ENCODE results near the gene DES.

The DES gene

DNA sequence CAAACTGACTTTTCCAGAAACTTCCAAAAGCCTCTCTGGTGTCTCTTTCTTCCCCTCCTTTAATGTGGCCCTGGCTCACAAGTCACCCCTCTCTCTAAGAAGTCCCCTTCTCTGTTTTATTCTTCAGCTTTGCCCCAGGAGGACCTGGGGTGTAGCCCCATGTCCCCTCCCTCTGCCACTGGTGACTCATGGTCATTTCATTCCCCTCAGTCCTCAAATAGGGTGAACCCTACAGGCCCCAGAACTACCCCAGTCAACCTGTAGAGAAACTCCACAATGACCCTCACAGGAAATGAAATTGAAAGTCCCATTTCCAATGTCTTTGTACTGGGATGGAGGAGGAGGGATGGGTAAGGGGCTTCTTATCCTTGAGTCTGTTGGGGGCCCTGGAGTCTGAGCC, 10.3 kb downstream of the DES start:
- no peak for DNase-seq (ENCODE audit: extremely low read depth, low read depth)
- TF ChIP-seq CTCF (IDR thresholded peaks at IDR 0.05; ENCODE audit: low read depth, low read length): no peak

DNA sequence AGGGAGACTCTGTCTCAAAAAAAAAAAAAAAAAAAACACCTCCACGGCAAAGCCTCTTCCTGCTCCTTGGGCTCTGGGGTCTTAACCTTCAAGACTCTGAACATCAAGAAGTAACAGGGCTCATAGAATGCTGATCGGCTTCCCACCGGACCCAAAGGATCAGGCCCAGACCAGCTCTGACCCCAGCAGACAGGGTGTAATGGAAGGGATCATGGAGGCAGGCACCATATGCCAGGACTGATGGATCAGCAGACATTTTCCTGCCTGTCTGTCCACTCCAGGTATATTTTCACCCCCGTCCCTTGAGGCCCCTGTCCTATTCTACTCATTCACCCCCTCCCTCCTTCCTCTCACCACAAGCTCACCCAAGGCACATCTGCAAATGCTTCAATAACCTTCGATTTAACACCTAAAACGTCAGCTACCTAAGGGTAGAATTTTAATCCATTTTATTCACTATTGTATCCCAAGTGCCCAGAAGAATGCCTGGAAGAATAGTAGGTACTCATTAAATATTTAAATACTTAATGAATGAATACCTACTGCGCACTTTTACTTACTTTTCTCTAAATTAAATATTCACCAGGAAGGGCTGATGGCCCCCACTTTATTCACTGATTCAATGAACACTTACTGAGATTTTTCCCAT, 11.9 kb downstream of the DES start:
- no peak for DNase-seq (ENCODE audit: extremely low read depth, low read depth)
- TF ChIP-seq CTCF (IDR thresholded peaks at IDR 0.05; ENCODE audit: low read depth, low read length): no peak

DNA sequence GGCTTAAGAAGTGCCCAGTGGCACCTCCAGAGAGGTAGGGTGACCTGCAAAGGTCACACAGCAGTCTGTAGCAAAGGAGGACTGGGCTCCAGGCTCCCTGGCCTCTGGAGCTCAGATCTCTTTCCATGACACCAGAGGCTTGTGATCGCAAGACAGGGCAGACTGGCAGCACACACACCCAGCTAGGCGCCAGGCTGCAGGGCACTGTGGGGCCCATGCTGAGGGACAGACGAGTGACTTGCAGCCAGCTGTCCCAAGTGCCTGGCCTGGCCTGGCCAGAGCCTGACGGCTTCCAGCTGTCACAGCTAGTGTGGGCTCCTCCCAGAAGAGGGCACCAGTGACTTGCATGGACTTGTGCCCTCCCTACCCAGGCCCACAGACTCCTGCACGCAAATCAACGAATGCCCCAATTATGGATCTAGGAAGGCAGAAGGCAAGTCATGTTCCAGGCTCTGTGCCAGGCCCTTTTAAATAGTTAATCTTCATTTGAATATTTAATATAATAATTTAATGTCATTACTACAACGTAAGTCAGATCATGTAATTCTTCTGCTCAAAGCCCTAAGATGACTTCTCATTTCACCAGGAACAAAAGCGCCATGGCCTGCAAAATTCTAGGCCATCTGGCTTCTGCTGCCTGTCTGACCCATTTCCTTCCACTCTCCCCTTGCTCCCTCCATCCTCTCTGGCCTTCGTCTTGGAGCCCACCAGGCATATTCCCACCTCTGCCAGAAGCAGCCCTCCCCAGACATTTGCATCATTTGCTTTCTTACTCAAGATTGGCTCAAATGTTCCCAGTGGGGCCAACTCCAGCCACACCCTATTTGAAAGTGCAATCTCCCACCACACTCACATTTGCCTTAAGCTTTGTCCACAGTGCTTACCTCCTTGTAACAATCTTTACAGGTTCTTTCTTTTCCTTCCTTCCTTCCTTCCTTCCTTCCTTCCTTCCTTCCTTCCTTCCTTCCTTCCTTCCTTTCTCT, 12.7 kb downstream of the DES start:
- peak; percentile 7 for TF ChIP-seq CTCF (IDR thresholded peaks at IDR 0.05; ENCODE audit: low read depth, low read length)
- no peak for DNase-seq (ENCODE audit: extremely low read depth, low read depth)

DNA sequence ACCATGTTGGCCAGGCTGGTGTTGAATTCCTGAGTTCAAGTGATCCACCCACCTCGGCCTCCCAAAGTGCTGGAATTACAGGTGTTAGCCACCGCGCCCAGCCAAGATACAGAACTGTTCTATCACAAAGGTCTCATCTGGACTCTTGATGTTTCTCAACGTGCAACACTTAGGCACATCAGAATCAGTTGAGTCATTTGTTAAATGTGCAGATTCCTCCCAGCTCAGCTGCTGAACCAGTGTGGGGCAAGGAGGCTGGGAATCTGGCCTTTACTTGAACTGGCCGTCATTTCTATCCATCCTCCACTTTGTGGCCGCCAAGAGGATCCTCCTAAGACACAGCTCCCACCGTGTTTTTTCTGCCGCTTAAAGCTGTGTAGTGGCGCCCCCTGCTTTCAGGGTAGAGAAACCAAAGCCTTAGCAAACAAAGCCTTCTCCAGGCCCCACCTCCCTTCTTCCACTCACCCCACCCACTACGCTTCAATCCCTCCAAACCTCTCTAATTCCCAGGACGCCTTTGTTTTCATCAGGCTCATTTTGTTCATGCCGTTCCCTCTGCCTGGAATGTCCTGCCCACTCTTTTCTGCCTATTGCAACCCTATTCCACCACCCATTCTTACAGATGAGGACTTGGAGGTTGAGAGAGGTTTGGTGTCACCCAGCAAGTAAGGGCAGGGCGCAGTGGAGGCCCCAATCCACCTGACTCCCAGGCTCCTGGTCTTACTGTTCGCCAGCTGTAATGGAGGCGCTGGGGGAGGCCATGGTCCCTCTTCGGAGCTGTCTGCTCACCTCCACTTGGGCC, 15.7 kb downstream of the DES start:
- DNase-seq (ENCODE audit: extremely low read depth, low read depth): no peak
- peak; percentile 34 for TF ChIP-seq CTCF (IDR thresholded peaks at IDR 0.05; ENCODE audit: low read depth, low read length)

- DNase-seq (ENCODE audit: extremely low read depth, low read depth): no peak
- no peak for TF ChIP-seq CTCF (IDR thresholded peaks at IDR 0.05; ENCODE audit: low read depth, low read length)
These were observed 16.2 kb downstream of the DES start for GRCh38 chr2:219434468-219434717.

GRCh38 chr2:219434718-219435525, 16.7 kb downstream of the DES start, which contains the start of gene SPEG:
TSS of gene SPEG (plus strand) at chr2:219434843. CDS start at chr2:219434978, 135 bp downstream.
- no peak for DNase-seq (ENCODE audit: extremely low read depth, low read depth)
- TF ChIP-seq CTCF (IDR thresholded peaks at IDR 0.05; ENCODE audit: low read depth, low read length): no peak

Data from AG09319 (cell line).